ENCODE measurements around the gene ERI2. TPM values are rescaled to one million over a fixed set of nuclear protein-coding genes. Genes with fewer than 3 reads are reported as not detected.

Gene ERI2
- total and polyA plus RNA-seq, 12 donors: 3.2 to 13.6 (median 11.6) TPM

DNA sequence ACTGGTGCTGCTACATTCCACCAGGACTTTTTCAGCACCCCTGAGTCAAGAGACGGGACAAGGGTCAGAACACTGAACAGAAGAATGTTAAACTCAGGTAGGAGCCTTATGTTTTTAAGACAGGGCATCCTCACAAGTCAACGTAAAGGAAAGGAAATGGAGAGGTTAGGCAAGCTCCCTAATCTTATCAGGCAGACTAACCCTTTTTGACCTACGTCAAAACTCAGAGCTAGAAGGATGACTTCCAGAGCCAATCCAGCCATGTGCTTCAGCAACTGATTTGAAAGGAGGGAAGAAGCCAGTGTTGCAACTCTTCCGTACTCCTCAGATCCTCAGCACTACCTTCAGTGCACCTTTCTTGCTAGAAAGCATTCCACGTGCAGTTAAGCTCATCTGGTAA is 46.9 kb upstream of the ERI2 start:
- ATAC-seq (peak in 1 of 8 donors; percentile 25), DNase-seq (no peak)
- H3K4me1 ChIP-seq: peaks cover 15 to 69% (median 57%) of the 10 kb centered on the region in 9 donors
- H3K4me3 ChIP-seq: no peak overlapping the region
- WGBS, 2 donors: 34 to 54% methylated on average over 5 of the region's 5 CpGs
- H3K27ac ChIP-seq: peak overlapping the region in 9 of 10 donors; percentile 13 to 81 (median 49)
- TF ChIP-seq, protein P1, sequence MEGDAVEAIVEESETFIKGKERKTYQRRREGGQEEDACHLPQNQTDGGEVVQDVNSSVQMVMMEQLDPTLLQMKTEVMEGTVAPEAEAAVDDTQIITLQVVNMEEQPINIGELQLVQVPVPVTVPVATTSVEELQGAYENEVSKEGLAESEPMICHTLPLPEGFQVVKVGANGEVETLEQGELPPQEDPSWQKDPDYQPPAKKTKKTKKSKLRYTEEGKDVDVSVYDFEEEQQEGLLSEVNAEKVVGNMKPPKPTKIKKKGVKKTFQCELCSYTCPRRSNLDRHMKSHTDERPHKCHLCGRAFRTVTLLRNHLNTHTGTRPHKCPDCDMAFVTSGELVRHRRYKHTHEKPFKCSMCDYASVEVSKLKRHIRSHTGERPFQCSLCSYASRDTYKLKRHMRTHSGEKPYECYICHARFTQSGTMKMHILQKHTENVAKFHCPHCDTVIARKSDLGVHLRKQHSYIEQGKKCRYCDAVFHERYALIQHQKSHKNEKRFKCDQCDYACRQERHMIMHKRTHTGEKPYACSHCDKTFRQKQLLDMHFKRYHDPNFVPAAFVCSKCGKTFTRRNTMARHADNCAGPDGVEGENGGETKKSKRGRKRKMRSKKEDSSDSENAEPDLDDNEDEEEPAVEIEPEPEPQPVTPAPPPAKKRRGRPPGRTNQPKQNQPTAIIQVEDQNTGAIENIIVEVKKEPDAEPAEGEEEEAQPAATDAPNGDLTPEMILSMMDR (IDR thresholded peaks at IDR 0.05): no peak
- peaks cover 0 to 46% (median 0%) of the 10 kb centered on the region in 9 donors for H3K36me3 ChIP-seq
- intact Hi-C loops (cut with DNase I): loop anchor here in 6 of 10 donors (2.0 to 10.0 kb wide), 8 partner anchors 44 to 304 kb away; partner anchors contain the start of genes DCUN1D3 (in 5 of the 6), LYRM1 (in 5 of the 6), ERI2 (in 1 of the 6) and LDAF1 (in 1 of the 6)
- no peaks in the 10 kb centered on the region for H3K9me3 ChIP-seq
- H3K27me3 ChIP-seq: no peaks in the 10 kb centered on the region

DNA sequence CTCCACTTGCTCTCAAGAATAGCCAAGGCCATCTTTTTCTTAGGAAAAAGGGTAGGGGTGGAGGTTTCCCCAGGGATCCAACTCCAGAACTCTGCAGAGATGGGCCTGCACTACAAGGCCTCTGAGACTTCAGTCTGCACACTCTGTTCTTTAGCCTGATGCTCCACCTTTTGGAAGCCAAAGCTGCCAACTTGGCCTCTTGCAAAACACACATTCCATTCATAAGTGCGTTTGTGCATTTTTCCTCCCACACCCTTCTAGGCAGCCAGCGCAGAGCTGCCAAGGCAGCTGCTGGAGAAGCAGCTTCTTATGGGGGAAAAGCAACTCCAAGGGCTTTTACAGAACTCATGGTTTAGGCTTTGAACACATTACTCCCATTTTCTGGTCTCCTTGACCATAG is 45.3 kb upstream of the ERI2 start:
- Histone ChIP-seq H3K4me3 (no peak overlapping the region), H3K9me3 (no peaks in the 10 kb centered on the region), H3K27me3 (no peaks in the 10 kb centered on the region), H3K4me1 (peaks cover 15 to 56% (median 50%) of the 10 kb centered on the region in 9 donors), H3K27ac (peak overlapping the region; percentile 69 to 87 (median 76)), H3K36me3 (peaks cover 0 to 31% (median 0%) of the 10 kb centered on the region in 9 donors)
- 10 to 15% methylated on average over 2 of the region's 2 CpGs for WGBS, 2 donors
- TF ChIP-seq, protein P1 (IDR thresholded peaks at IDR 0.05): no peak
- intact Hi-C loops (cut with DNase I): loop anchor here in 8 of 10 donors (2.0 to 10.0 kb wide), 11 partner anchors 44 to 306 kb away; partner anchors contain the start of genes DCUN1D3 (in 5 of the 8), LYRM1 (in 5 of the 8), ERI2 (in 1 of the 8) and LDAF1 (in 1 of the 8)
- DNase-seq: peak; percentile 70 to 77
- peak; percentile 80 to 96 (median 92) for ATAC-seq

DNA sequence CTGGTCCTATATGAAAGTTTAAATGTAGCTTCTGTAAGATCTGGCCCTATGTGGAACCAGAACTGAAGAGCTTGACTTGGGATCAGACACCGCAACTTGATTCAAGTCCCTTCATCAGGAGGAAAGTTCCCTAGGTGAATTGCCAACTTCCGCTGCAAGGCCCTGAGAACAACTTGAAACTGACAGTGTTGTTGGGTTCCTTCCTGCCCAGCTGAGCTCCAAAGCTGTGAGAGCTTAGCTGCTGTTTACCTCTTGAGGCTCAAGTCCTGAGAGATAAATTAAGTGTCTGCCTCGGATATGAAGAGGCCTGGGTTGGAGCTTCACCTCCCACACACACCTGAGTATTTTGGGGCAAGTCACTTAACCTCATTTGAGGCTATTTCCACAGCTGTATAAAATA is 44.7 kb upstream of the ERI2 start:
- H3K4me3 ChIP-seq: no peak overlapping the region
- WGBS, 2 donors: 40 to 41% methylated on average over 3 of the region's 3 CpGs
- DNase-seq (no peak), ATAC-seq (peak in 6 of 8 donors; percentile 8 to 37 (median 30))
- H3K27me3 ChIP-seq: no peaks in the 10 kb centered on the region
- peaks cover 15 to 59% (median 50%) of the 10 kb centered on the region in 9 donors for H3K4me1 ChIP-seq
- TF ChIP-seq, protein P1 (IDR thresholded peaks at IDR 0.05): no peak
- intact Hi-C loops (cut with DNase I): loop anchor here in 9 of 10 donors (1.0 to 10.0 kb wide), 12 partner anchors 44 to 306 kb away; partner anchors contain the start of genes DCUN1D3 (in 5 of the 9), LYRM1 (in 5 of the 9), ERI2 (in 1 of the 9) and LDAF1 (in 1 of the 9)
- no peaks in the 10 kb centered on the region for H3K9me3 ChIP-seq
- peak overlapping the region; percentile 69 to 87 (median 76) for H3K27ac ChIP-seq
- peaks cover 0 to 31% (median 0%) of the 10 kb centered on the region in 9 donors for H3K36me3 ChIP-seq

DNA sequence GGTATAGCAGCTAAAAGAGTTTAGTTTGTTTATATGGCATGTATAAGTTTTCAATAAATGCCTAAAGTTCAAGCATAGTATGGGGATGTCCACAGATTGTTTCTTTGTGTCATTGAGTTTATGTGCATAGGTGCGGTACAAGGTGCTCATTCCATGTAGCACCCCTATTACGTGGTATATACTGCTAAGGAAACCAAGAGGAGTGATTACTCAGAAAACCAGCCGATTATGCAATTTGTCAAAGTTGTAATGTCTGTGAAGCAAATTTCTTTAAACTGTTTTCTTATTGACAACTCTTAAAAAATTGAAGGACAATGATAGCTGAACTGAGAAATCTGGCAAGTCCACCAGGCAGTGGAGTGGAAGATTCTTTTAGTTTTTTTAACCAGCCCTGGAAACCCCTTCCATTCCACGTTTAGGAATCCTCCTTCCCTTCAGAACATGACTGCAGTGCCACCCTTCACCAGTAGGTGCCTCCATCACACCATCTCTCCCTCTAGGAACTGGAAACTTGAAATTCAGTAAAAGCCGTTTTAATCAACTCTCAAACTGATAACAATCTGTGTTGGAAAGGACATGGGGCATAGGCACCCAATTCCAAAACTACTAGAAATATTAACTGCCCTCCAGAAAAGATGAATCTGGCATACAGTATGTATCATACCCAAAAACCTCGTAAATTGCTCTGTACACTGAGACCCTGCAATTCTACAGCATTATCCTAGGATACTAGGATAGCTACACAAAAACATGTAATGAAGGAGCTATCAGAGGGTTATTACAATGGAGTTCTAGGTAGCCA is 43.5 kb upstream of the ERI2 start:
- no peaks in the 10 kb centered on the region for H3K9me3 ChIP-seq
- peak; percentile 68 to 69 for DNase-seq
- ATAC-seq: peak in 7 of 8 donors; percentile 16 to 49 (median 38)
- 48 to 53% methylated on average over 6 of the region's 6 CpGs for WGBS, 2 donors
- peaks cover 15 to 71% (median 51%) of the 10 kb centered on the region in 9 donors for H3K4me1 ChIP-seq
- H3K36me3 ChIP-seq: peaks cover 0 to 26% (median 0%) of the 10 kb centered on the region in 9 donors
- no peaks in the 10 kb centered on the region for H3K27me3 ChIP-seq
- peak overlapping the region in 8 of 10 donors; percentile 69 to 87 (median 74) for H3K27ac ChIP-seq
- peak overlapping the region in 1 of 10 donors; percentile 12 for H3K4me3 ChIP-seq
- TF ChIP-seq, protein P1 (IDR thresholded peaks at IDR 0.05): peak; percentile 94 to 99 (median 98)
- intact Hi-C loops (cut with DNase I): loop anchor here (1.0 to 10.0 kb wide), 16 partner anchors 42 to 308 kb away; partner anchors contain the start of genes DCUN1D3 (in 5 of the 10), LYRM1 (in 5 of the 10), ERI2 (in 2 of the 10) and REXO5 (in 2 of the 10)
